Stimulated activated CD4-positive, alpha-beta T cell treated with anti-CD3 and anti-CD28 coated beads, TNF-alpha, amount 100 ng/mL, for 4 hours (primary cell): ENCODE results near the gene SLC22A25.
"Not testable (repeated sequence)": the region's sequence is repeated elsewhere in the genome, so short reads cannot be mapped to it uniquely, and the experiment has no call there.

ENCODE experiments used
- DNase-seq, 3 experiments: peaks; one replicate each; pipeline ENCODE4 v3.0.0-alpha.2; 2020; ENCODE audit warnings: low read depth in 3 of 3

Gene SLC22A25

DNA sequence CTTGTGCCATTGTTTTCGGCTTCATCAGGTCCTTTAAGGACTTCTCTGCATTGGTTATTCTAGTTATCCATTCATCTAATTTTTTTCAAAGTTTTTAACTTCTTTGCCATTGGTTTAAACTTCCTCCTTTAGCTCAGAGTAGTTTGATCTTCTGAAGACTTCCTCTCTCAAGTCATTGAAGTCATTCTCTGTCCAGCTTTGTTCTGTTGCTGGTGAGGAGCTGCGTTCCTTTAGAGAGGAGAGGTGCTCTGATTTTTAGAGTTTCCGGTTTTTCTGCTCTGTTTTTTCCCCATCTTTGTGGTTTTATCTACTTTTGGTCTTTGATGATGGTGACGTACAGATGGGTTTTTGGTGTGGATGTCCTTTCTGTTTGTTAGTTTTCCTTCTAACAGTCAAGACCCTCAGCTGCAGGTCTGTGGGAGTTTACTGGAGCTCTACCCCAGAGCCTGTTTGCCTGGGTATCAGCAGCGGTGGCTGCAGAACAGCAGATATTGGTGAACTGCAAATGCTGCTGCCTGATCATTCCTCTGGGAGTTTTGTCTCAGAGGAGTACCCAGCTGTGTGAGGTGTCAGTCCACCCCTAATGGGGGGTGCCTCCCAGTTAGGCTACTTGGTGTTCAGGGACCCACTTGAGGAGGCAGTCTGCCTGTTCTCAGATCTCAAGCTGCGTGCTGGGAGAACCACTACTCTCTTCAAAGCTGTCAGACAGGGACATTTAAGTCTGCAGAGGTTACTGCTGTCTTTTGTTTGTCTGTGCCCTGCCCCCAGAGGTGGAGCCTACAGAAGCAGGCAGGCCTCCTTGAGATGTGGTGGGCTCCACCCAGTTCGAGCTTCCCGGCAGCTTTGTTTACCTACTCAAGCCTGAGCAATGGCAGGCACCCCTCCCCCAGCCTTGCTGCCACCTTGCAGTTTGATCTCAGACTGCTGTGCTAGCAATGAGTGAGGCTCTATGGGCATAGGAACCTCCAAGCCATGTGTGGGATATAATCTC lies 7.6 kb downstream of the SLC22A25 start:
- not testable (repeated sequence) for DNase-seq

- DNase-seq, result no peak
Measured at GRCh38 chr11:63229815-63230214, 13.6 kb downstream of the SLC22A25 start.

- DNase-seq, result no peak
Measured at GRCh38 chr11:63227521-63228107, 15.8 kb downstream of the SLC22A25 start.

DNA sequence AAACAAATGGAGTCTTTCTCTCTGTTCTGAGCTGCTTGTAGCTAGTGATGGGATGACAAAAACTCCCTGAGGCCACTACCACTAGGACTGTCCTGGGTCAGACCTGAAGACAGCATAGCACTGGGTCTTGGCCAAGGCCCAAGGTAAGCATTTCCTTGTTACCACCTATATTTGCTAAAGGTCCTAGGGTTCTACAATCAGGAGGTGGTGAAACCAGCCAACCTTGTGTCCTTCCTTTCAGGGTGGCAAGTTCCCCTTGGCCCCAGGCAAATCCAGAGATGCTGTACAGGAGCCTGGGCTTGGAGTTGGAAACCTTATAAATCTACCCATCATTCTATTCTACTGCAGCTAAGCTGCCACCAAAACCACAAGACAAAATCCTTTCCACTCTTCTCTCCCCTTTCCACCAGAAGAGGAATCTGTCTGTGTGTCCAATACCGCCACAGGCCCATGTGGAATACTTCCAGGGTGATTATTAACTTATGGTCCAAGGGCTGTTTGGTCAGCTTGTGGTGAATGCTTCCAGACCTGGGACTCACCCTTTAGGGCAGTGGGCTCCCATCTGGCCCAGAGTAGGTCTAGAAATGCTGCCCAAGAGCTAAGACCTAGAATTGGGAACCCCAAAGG lies 16.8 kb downstream of the SLC22A25 start:
- no peak for DNase-seq

DNA sequence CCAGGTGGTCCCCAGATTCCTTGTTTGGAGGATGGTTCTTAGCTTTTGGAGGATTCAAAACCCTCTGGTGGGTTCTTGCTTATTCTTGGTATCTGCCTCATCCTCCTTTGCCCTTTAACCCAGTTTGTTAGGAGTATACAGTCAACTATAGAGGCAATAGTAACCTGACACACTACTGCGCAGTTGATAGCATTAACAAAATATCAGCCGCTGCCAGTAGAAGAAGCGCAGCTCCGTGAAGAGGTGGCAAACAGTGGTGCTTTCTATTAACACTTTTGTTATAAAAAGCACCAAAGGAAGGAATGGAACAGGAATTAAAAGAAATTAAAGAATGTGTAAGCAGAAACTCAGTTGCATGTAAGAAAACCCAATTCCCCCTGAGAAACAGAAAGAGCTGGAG lies 29.3 kb downstream of the SLC22A25 start:
- no peak for DNase-seq

GRCh38 chr11:63212742-63213141 lies 30.7 kb downstream of the SLC22A25 start:
- no peak for DNase-seq

DNA sequence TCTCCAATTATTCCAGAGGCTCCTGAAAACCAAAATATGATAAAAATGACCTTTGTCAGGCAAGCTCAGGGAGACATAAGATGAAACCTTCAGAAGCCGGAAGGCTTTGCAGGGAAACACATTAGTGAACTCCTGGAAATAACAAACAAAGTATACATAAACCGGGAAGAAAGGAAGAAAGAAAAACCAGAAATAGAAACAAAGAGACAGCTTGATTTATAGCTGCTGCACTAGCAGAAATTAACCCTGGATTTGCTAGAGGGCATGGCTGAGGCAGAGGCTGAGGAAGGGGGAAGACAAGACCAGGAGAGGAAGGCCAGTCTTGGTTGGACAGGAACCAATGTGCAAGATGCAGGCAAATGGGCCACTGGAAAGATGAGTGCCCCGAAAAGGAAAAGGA lies 33.3 kb downstream of the SLC22A25 start:
- no peak for DNase-seq
